Amniotic stem cell (primary cell): ENCODE measurements around the gene PLXNA2.

ENCODE experiments used
- DNase-seq: peaks from one replicate; lab custom pipeline; 2025; lab: John Stamatoyannopoulos, UW

The PLXNA2 gene

GRCh38 chr1:208042041-208042615 is 202.1 kb downstream of the PLXNA2 start:
- no peak for DNase-seq

- no peak for DNase-seq
Measured at GRCh38 chr1:208041505-208041904, 202.7 kb downstream of the PLXNA2 start.

GRCh38 chr1:208040821-208041297 is 203.3 kb downstream of the PLXNA2 start:
- DNase-seq: no peak

- no peak for DNase-seq
Measured at GRCh38 chr1:208039536-208040332, 204.4 kb downstream of the PLXNA2 start.

GRCh38 chr1:208038303-208038702 is 205.9 kb downstream of the PLXNA2 start:
- no peak for DNase-seq

- no peak for DNase-seq
Measured at GRCh38 chr1:208036918-208037766, 207.0 kb downstream of the PLXNA2 start.

GRCh38 chr1:208036106-208036808 is 207.9 kb downstream of the PLXNA2 start:
- no peak for DNase-seq

- no peak for DNase-seq
Measured at GRCh38 chr1:208034135-208034534, 210.0 kb downstream of the PLXNA2 start.

GRCh38 chr1:208033236-208033635 is 210.9 kb downstream of the PLXNA2 start:
- DNase-seq: no peak

- DNase-seq: no peak
Measured at GRCh38 chr1:208031932-208032320, 212.3 kb downstream of the PLXNA2 start.

GRCh38 chr1:208031316-208031931 is 212.8 kb downstream of the PLXNA2 start:
- DNase-seq: no peak

- no peak for DNase-seq
Measured at GRCh38 chr1:208030288-208031091, 213.7 kb downstream of the PLXNA2 start.

GRCh38 chr1:208029381-208030287 is 214.6 kb downstream of the PLXNA2 start:
- peak; percentile 19 for DNase-seq

GRCh38 chr1:208028526-208028925 is 215.7 kb downstream of the PLXNA2 start:
- DNase-seq: no peak

- no peak for DNase-seq
Measured at GRCh38 chr1:208027861-208028260, 216.3 kb downstream of the PLXNA2 start.

GRCh38 chr1:208026880-208027438 is 217.2 kb downstream of the PLXNA2 start:
- no peak for DNase-seq

GRCh38 chr1:208025031-208025430 is 219.2 kb downstream of the PLXNA2 start:
- DNase-seq: no peak

- no peak for DNase-seq
Measured at GRCh38 chr1:208024406-208024805, 219.8 kb downstream of the PLXNA2 start.

- no peak for DNase-seq
Measured at GRCh38 chr1:208019257-208019656, 224.9 kb downstream of the PLXNA2 start.
